Measurements from ENCODE around the gene BTF3L4.

GRCh38 chr1:52072291-52072690 is 16.2 kb downstream of the BTF3L4 start:
- TF ChIP-seq POLR2A (IDR thresholded peaks at IDR 0.05) (no peak), CTCF (IDR thresholded peaks at IDR 0.05) (no peak)
